ENCODE measurements around the gene SHB. TPM values are rescaled to one million over a fixed set of nuclear protein-coding genes. Genes with fewer than 3 reads are reported as not detected.

The SHB gene
- total RNA-seq, 1 donor from 2014 or later: 13.3 TPM

GRCh38 chr9:37923118-37923795 lies 145.8 kb downstream of the SHB start:
- no peak for DNase-seq (ENCODE audit: low read depth)

- DNase-seq (ENCODE audit: low read depth): no peak
Observed at GRCh38 chr9:37922363-37923117, 146.5 kb downstream of the SHB start.

- no peak for DNase-seq (ENCODE audit: low read depth)
Observed at GRCh38 chr9:37921546-37922300, 147.3 kb downstream of the SHB start.

GRCh38 chr9:37921168-37921510 lies 147.9 kb downstream of the SHB start:
- DNase-seq (ENCODE audit: low read depth): no peak

- peak; percentile 19 for DNase-seq (ENCODE audit: low read depth)
Observed at GRCh38 chr9:37920471-37921167, 148.4 kb downstream of the SHB start.

GRCh38 chr9:37919956-37920335 lies 149.1 kb downstream of the SHB start:
- DNase-seq (ENCODE audit: low read depth): no peak

GRCh38 chr9:37919246-37919955 lies 149.6 kb downstream of the SHB start:
- DNase-seq (ENCODE audit: low read depth): no peak

- no peak for DNase-seq (ENCODE audit: low read depth)
Observed at GRCh38 chr9:37918665-37919170, 150.3 kb downstream of the SHB start.

- no peak for DNase-seq (ENCODE audit: low read depth)
Observed at GRCh38 chr9:37917801-37918664, 151.0 kb downstream of the SHB start.

- no peak for DNase-seq (ENCODE audit: low read depth)
Observed at GRCh38 chr9:37917313-37917731, 151.7 kb downstream of the SHB start.

GRCh38 chr9:37916471-37917312 lies 152.3 kb downstream of the SHB start:
- no peak for DNase-seq (ENCODE audit: low read depth)

- no peak for DNase-seq (ENCODE audit: low read depth)
Observed at GRCh38 chr9:37915911-37916470, 153.0 kb downstream of the SHB start.

GRCh38 chr9:37914701-37915358 lies 154.2 kb downstream of the SHB start:
- peak; percentile 34 for DNase-seq (ENCODE audit: low read depth)

GRCh38 chr9:37914154-37914551 lies 154.9 kb downstream of the SHB start:
- no peak for DNase-seq (ENCODE audit: low read depth)

- DNase-seq (ENCODE audit: low read depth): peak; percentile 90
Observed at GRCh38 chr9:37913480-37914153, 155.4 kb downstream of the SHB start.

- DNase-seq (ENCODE audit: low read depth): no peak
Observed at GRCh38 chr9:37911271-37911681, 157.8 kb downstream of the SHB start.

- DNase-seq (ENCODE audit: low read depth): no peak
Observed at GRCh38 chr9:37910271-37910670, 158.8 kb downstream of the SHB start.

Measured in myocyte (in vitro differentiated cells).